Measurements from ENCODE around the gene XPO4. TPM values are rescaled to one million over a fixed set of nuclear protein-coding genes. Genes with fewer than 3 reads are reported as not detected.

The XPO4 gene
- total RNA-seq, 2 experiments from 2014 or later = 19.7 to 19.8 TPM

GRCh38 chr13:20815464-20815863, 87.1 kb downstream of the XPO4 start:
- CTCF ChIA-PET = interaction anchor here (0.9 to 4.1 kb wide), 2 partner anchors 13 to 108 kb away, joined by 4 to 24 read pairs; no protein-coding TSS in a partner anchor
- no peak for ATAC-seq
- no peak for DNase-seq
- H3K9me3 Mint-ChIP-seq (ENCODE audit: low read depth) = no peaks in the 10 kb centered on the region
- H3K4me3 Mint-ChIP-seq = no peak overlapping the region
- no peaks in the 10 kb centered on the region for H3K27me3 Mint-ChIP-seq
- peaks cover 16% of the 10 kb centered on the region for H3K36me3 Mint-ChIP-seq
- peaks cover 3% of the 10 kb centered on the region for H3K4me1 Mint-ChIP-seq
- no peak overlapping the region for H3K27ac Mint-ChIP-seq

- DNase-seq = no peak
- peaks cover 13% of the 10 kb centered on the region for H3K36me3 Mint-ChIP-seq
- CTCF ChIA-PET = no interaction called here
- no peak for ATAC-seq
- H3K27me3 Mint-ChIP-seq = no peaks in the 10 kb centered on the region
- no peaks in the 10 kb centered on the region for H3K9me3 Mint-ChIP-seq (ENCODE audit: low read depth)
- no peak overlapping the region for H3K27ac Mint-ChIP-seq
- no peak overlapping the region for H3K4me3 Mint-ChIP-seq
- H3K4me1 Mint-ChIP-seq = no peaks in the 10 kb centered on the region
These were observed 88.2 kb downstream of the XPO4 start for GRCh38 chr13:20814224-20814910.

GRCh38 chr13:20812890-20813289, 89.7 kb downstream of the XPO4 start:
- H3K36me3 Mint-ChIP-seq = peaks cover 16% of the 10 kb centered on the region
- ATAC-seq (no peak), DNase-seq (no peak)
- H3K27ac Mint-ChIP-seq = no peak overlapping the region
- no peaks in the 10 kb centered on the region for H3K9me3 Mint-ChIP-seq (ENCODE audit: low read depth)
- H3K4me1 Mint-ChIP-seq = no peaks in the 10 kb centered on the region
- no peaks in the 10 kb centered on the region for H3K27me3 Mint-ChIP-seq
- H3K4me3 Mint-ChIP-seq = no peak overlapping the region
- CTCF ChIA-PET = no interaction called here

GRCh38 chr13:20810808-20811207, 91.7 kb downstream of the XPO4 start:
- Mint-ChIP-seq H3K36me3 (peaks cover 20% of the 10 kb centered on the region), H3K27ac (no peak overlapping the region), H3K4me1 (no peaks in the 10 kb centered on the region), H3K4me3 (no peak overlapping the region), H3K9me3 (ENCODE audit: low read depth) (no peaks in the 10 kb centered on the region), H3K27me3 (no peaks in the 10 kb centered on the region)
- DNase-seq (no peak), ATAC-seq (no peak)
- CTCF ChIA-PET = interaction anchor here (1.0 to 1.4 kb wide), 2 partner anchors 10 to 17 kb away, joined by 3 to 4 read pairs; no protein-coding TSS in a partner anchor

GRCh38 chr13:20808874-20809273, 93.7 kb downstream of the XPO4 start:
- no peak for ATAC-seq
- H3K9me3 Mint-ChIP-seq (ENCODE audit: low read depth) = no peaks in the 10 kb centered on the region
- CTCF ChIA-PET = interaction anchor here (1.4 kb wide), 1 partner anchor 20 kb away, joined by 5 read pairs; no protein-coding TSS in a partner anchor
- peaks cover 26% of the 10 kb centered on the region for H3K36me3 Mint-ChIP-seq
- no peaks in the 10 kb centered on the region for H3K27me3 Mint-ChIP-seq
- DNase-seq = no peak
- no peak overlapping the region for H3K4me3 Mint-ChIP-seq
- no peak overlapping the region for H3K27ac Mint-ChIP-seq
- no peaks in the 10 kb centered on the region for H3K4me1 Mint-ChIP-seq

- H3K36me3 Mint-ChIP-seq = peaks cover 16% of the 10 kb centered on the region
- H3K4me3 Mint-ChIP-seq = no peak overlapping the region
- peaks cover 3% of the 10 kb centered on the region for H3K4me1 Mint-ChIP-seq
- H3K27ac Mint-ChIP-seq = no peak overlapping the region
- no peaks in the 10 kb centered on the region for H3K27me3 Mint-ChIP-seq
- CTCF ChIA-PET = no interaction called here
- DNase-seq (no peak), ATAC-seq (no peak)
- H3K9me3 Mint-ChIP-seq (ENCODE audit: low read depth) = no peaks in the 10 kb centered on the region
These were observed 99.2 kb downstream of the XPO4 start for GRCh38 chr13:20803180-20803965.

- Mint-ChIP-seq H3K4me1 (peaks cover 13% of the 10 kb centered on the region), H3K36me3 (peaks cover 15% of the 10 kb centered on the region), H3K4me3 (no peak overlapping the region), H3K27ac (peak overlapping the region; percentile 53), H3K9me3 (ENCODE audit: low read depth) (no peaks in the 10 kb centered on the region), H3K27me3 (no peaks in the 10 kb centered on the region)
- DNase-seq (no peak), ATAC-seq (no peak)
- CTCF ChIA-PET = no interaction called here
These were observed 100.8 kb downstream of the XPO4 start for GRCh38 chr13:20801707-20802106.

GRCh38 chr13:20799726-20800416, 102.7 kb downstream of the XPO4 start:
- CTCF ChIA-PET = no interaction called here

GRCh38 chr13:20798027-20798426, 104.5 kb downstream of the XPO4 start:
- CTCF ChIA-PET = no interaction called here
- no peak overlapping the region for H3K27ac Mint-ChIP-seq

More at GRCh38 chr13:20799726-20800416, 102.7 kb downstream of the XPO4 start:
- Mint-ChIP-seq H3K27me3 (no peaks in the 10 kb centered on the region), H3K4me1 (peaks cover 15% of the 10 kb centered on the region), H3K9me3 (ENCODE audit: low read depth) (no peaks in the 10 kb centered on the region), H3K36me3 (peaks cover 18% of the 10 kb centered on the region), H3K27ac (no peak overlapping the region), H3K4me3 (no peak overlapping the region)
- no peak for ATAC-seq
- no peak for DNase-seq

GRCh38 chr13:20796791-20797508, 105.6 kb downstream of the XPO4 start:
- CTCF ChIA-PET = no interaction called here
- Mint-ChIP-seq H3K27me3 (no peaks in the 10 kb centered on the region), H3K4me1 (peaks cover 15% of the 10 kb centered on the region), H3K36me3 (peaks cover 20% of the 10 kb centered on the region), H3K4me3 (no peak overlapping the region), H3K27ac (peak overlapping the region; percentile 21), H3K9me3 (ENCODE audit: low read depth) (no peaks in the 10 kb centered on the region)
- DNase-seq (no peak), ATAC-seq (no peak)

More at GRCh38 chr13:20798027-20798426, 104.5 kb downstream of the XPO4 start:
- peaks cover 19% of the 10 kb centered on the region for H3K36me3 Mint-ChIP-seq
- H3K9me3 Mint-ChIP-seq (ENCODE audit: low read depth) = no peaks in the 10 kb centered on the region
- H3K4me3 Mint-ChIP-seq = no peak overlapping the region
- no peaks in the 10 kb centered on the region for H3K27me3 Mint-ChIP-seq
- ATAC-seq (no peak), DNase-seq (no peak)
- peaks cover 15% of the 10 kb centered on the region for H3K4me1 Mint-ChIP-seq

- Mint-ChIP-seq H3K27ac (no peak overlapping the region), H3K4me3 (no peak overlapping the region), H3K9me3 (ENCODE audit: low read depth) (no peaks in the 10 kb centered on the region), H3K36me3 (peaks cover 20% of the 10 kb centered on the region), H3K27me3 (no peaks in the 10 kb centered on the region), H3K4me1 (no peaks in the 10 kb centered on the region)
- ATAC-seq (no peak), DNase-seq (no peak)
- CTCF ChIA-PET = no interaction called here
These were observed 112.9 kb downstream of the XPO4 start for GRCh38 chr13:20789665-20790064.

GRCh38 chr13:20788312-20788711, 114.2 kb downstream of the XPO4 start:
- no peak overlapping the region for H3K27ac Mint-ChIP-seq
- H3K36me3 Mint-ChIP-seq = peaks cover 26% of the 10 kb centered on the region
- H3K4me3 Mint-ChIP-seq = no peak overlapping the region
- CTCF ChIA-PET = no interaction called here
- no peaks in the 10 kb centered on the region for H3K9me3 Mint-ChIP-seq (ENCODE audit: low read depth)
- no peaks in the 10 kb centered on the region for H3K27me3 Mint-ChIP-seq
- no peak for DNase-seq
- H3K4me1 Mint-ChIP-seq = no peaks in the 10 kb centered on the region
- no peak for ATAC-seq

- H3K36me3 Mint-ChIP-seq = peaks cover 29% of the 10 kb centered on the region
- no peaks in the 10 kb centered on the region for H3K4me1 Mint-ChIP-seq
- CTCF ChIA-PET = interaction anchor here (0.9 kb wide), 1 partner anchor 14 kb away, joined by 3 read pairs; the partner anchor contains the start of gene EEF1AKMT1
- DNase-seq (no peak), ATAC-seq (no peak)
- H3K9me3 Mint-ChIP-seq (ENCODE audit: low read depth) = no peaks in the 10 kb centered on the region
- H3K27me3 Mint-ChIP-seq = no peaks in the 10 kb centered on the region
- H3K4me3 Mint-ChIP-seq = no peak overlapping the region
- no peak overlapping the region for H3K27ac Mint-ChIP-seq
These were observed 115.4 kb downstream of the XPO4 start for GRCh38 chr13:20787180-20787579.

Measured in activated CD8-positive, alpha-beta memory T cell treated with anti-CD3 and anti-CD28 coated beads, Interleukin-2, amount 10 ng/mL, durations not matched to agents 7 days and 5 days (primary cell).